Measurements from ENCODE around the gene PTP4A1.

DNA sequence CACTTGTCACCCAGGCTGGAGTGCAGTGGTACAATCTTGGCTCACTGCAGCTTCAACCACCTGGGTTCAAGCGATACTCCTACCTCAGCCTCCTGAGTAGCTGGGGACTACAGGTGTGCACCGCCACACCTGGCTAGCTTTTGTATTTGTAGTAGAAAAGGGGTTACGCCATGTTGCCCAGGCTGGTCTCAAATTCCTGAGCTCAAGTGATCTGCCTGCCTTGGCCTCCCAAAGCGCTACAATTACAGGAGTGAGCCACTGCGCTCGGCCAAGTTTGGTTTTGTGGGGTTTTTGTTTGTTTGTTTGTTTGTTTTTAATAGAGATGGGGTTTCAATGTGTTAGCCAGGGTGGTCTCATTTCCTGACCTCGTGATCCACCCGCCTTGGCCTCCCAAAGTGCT lies 12.3 kb downstream of the PTP4A1 start:
- TF ChIP-seq, protein P1, sequence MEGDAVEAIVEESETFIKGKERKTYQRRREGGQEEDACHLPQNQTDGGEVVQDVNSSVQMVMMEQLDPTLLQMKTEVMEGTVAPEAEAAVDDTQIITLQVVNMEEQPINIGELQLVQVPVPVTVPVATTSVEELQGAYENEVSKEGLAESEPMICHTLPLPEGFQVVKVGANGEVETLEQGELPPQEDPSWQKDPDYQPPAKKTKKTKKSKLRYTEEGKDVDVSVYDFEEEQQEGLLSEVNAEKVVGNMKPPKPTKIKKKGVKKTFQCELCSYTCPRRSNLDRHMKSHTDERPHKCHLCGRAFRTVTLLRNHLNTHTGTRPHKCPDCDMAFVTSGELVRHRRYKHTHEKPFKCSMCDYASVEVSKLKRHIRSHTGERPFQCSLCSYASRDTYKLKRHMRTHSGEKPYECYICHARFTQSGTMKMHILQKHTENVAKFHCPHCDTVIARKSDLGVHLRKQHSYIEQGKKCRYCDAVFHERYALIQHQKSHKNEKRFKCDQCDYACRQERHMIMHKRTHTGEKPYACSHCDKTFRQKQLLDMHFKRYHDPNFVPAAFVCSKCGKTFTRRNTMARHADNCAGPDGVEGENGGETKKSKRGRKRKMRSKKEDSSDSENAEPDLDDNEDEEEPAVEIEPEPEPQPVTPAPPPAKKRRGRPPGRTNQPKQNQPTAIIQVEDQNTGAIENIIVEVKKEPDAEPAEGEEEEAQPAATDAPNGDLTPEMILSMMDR (conservative IDR thresholded peaks at IDR 0.05; ENCODE audit: low read depth, low read length) = no peak
- TF ChIP-seq USF2 (IDR thresholded peaks at IDR 0.05; ENCODE audit: low read depth, low read length) (no peak), BHLHE40 (IDR thresholded peaks at IDR 0.05; ENCODE audit: low read depth, low read length) (no peak), POLR2A (IDR thresholded peaks at IDR 0.05; ENCODE audit: low read depth, low read length) (no peak; the same call in 1 of the 2 replicates), CEBPB (IDR thresholded peaks at IDR 0.05; ENCODE audit: low read depth, low read length) (no peak), RAD21 (IDR thresholded peaks at IDR 0.05; ENCODE audit: low read length) (no peak), MAFK (IDR thresholded peaks at IDR 0.05; ENCODE audit: low read depth, low read length) (no peak)
